ENCODE results near the gene FLNB.

Gene FLNB

GRCh38 chr3:58164906-58165821, 156.9 kb downstream of the FLNB start:
- TF ChIP-seq ZBTB7A (IDR thresholded peaks at IDR 0.05; ENCODE audit: low read depth) (no peak; the same call in 1 of the 2 replicates), EP300 (IDR thresholded peaks at IDR 0.05; ENCODE audit: borderline replicate concordance) (peak; percentile 26; the same call in 1 of the 2 replicates), TEAD4 (IDR thresholded peaks at IDR 0.05) (peak; percentile 91)

- TF ChIP-seq RAD21 (IDR thresholded peaks at IDR 0.05; ENCODE audit: low read depth): peak; percentile 47; the same call in 1 of the 2 replicates
- TF ChIP-seq CEBPB (IDR thresholded peaks at IDR 0.05): no peak
- no peak for TF ChIP-seq REST (IDR thresholded peaks at IDR 0.05; ENCODE audit: low read depth)
- TF ChIP-seq TEAD4 (IDR thresholded peaks at IDR 0.05): peak; percentile 39; the same call in 1 of the 2 replicates
These were observed 159.5 kb downstream of the FLNB start for GRCh38 chr3:58167431-58168351.

GRCh38 chr3:58168498-58168897, 160.3 kb downstream of the FLNB start:
- TF ChIP-seq MAX (IDR thresholded peaks at IDR 0.05) (no peak), TAF1 (IDR thresholded peaks at IDR 0.05; ENCODE audit: low read depth) (no peak), FOXM1 (IDR thresholded peaks at IDR 0.05; ENCODE audit: borderline replicate concordance, low read depth) (no peak), USF1 (IDR thresholded peaks at IDR 0.05) (no peak), EP300 (IDR thresholded peaks at IDR 0.05; ENCODE audit: borderline replicate concordance) (no peak), REST (IDR thresholded peaks at IDR 0.05; ENCODE audit: low read depth) (no peak), TCF12 (IDR thresholded peaks at IDR 0.05; ENCODE audit: low read depth) (no peak), NFIC (IDR thresholded peaks at IDR 0.05) (no peak), RAD21 (IDR thresholded peaks at IDR 0.05; ENCODE audit: low read depth) (no peak), YY1 (IDR thresholded peaks at IDR 0.05; ENCODE audit: low read depth) (no peak), TEAD4 (IDR thresholded peaks at IDR 0.05) (no peak), EGR1 (IDR thresholded peaks at IDR 0.05) (no peak)

- TF ChIP-seq ZBTB7A (IDR thresholded peaks at IDR 0.05; ENCODE audit: low read depth): no peak
- TF ChIP-seq TCF12 (IDR thresholded peaks at IDR 0.05; ENCODE audit: low read depth): no peak
- no peak for TF ChIP-seq REST (IDR thresholded peaks at IDR 0.05; ENCODE audit: low read depth)
- TF ChIP-seq MAX (IDR thresholded peaks at IDR 0.05): no peak
- TF ChIP-seq TAF1 (IDR thresholded peaks at IDR 0.05; ENCODE audit: low read depth): no peak
- no peak for TF ChIP-seq CREB1 (IDR thresholded peaks at IDR 0.05; ENCODE audit: low read depth)
- no peak for TF ChIP-seq USF1 (IDR thresholded peaks at IDR 0.05)
- TF ChIP-seq EGR1 (IDR thresholded peaks at IDR 0.05): no peak
- no peak for TF ChIP-seq TEAD4 (IDR thresholded peaks at IDR 0.05)
- TF ChIP-seq NFIC (IDR thresholded peaks at IDR 0.05): no peak
- TF ChIP-seq FOXM1 (IDR thresholded peaks at IDR 0.05; ENCODE audit: borderline replicate concordance, low read depth): no peak
- no peak for TF ChIP-seq YY1 (IDR thresholded peaks at IDR 0.05; ENCODE audit: low read depth)
- no peak for TF ChIP-seq CEBPB (IDR thresholded peaks at IDR 0.05)
- no peak for TF ChIP-seq EP300 (IDR thresholded peaks at IDR 0.05; ENCODE audit: borderline replicate concordance)
- no peak for TF ChIP-seq RAD21 (IDR thresholded peaks at IDR 0.05; ENCODE audit: low read depth)
These were observed 161.1 kb downstream of the FLNB start for GRCh38 chr3:58169371-58169770.

Data from Ishikawa (cell line).